ENCODE results near the gene FBXL16.
A peak's percentile ranks its signal among the peaks of the same experiment; 100 is the strongest.

FBXL16 gene

GRCh38 chr16:674968-675883 is 30.4 kb downstream of the FBXL16 start, which contains the start of gene RHBDL1 (continued):
- TF ChIP-seq ZNF639 (tag by site-specific recombination; IDR thresholded peaks at IDR 0.05) = no peak
- no peak for TF ChIP-seq ZNF791 (tag by site-specific recombination; IDR thresholded peaks at IDR 0.05)
- no peak for TF ChIP-seq ZNF37A (tag by site-specific recombination; IDR thresholded peaks at IDR 0.05)
- no peak for TF ChIP-seq ZBTB1 (tag by site-specific recombination; IDR thresholded peaks at IDR 0.05)
- TF ChIP-seq ZNF121 (tag by site-specific recombination; IDR thresholded peaks at IDR 0.05) = no peak
- TF ChIP-seq ZNF558 (tag by site-specific recombination; IDR thresholded peaks at IDR 0.05) = no peak
- no peak for TF ChIP-seq ZNF548 (tag by site-specific recombination; IDR thresholded peaks at IDR 0.05)
- TF ChIP-seq ZBTB7A (tag by site-specific recombination; IDR thresholded peaks at IDR 0.05; ENCODE audit: low read depth) = peak; percentile 41; the same call in 1 of the 2 replicates
- TF ChIP-seq KLF16 (tag by site-specific recombination; IDR thresholded peaks at IDR 0.05) = no peak
- TF ChIP-seq ZNF416 (tag by site-specific recombination; IDR thresholded peaks at IDR 0.05) = no peak
- TF ChIP-seq SCRT2 (tag by site-specific recombination; IDR thresholded peaks at IDR 0.05) = no peak
- no peak for TF ChIP-seq ZNF473 (tag by site-specific recombination; IDR thresholded peaks at IDR 0.05)
- no peak for TF ChIP-seq ZNF398 (tag by site-specific recombination; IDR thresholded peaks at IDR 0.05)
- no peak for TF ChIP-seq ZSCAN23 (tag by site-specific recombination; IDR thresholded peaks at IDR 0.05)
- no peak for TF ChIP-seq ZNF747 (tag by site-specific recombination; IDR thresholded peaks at IDR 0.05)
- TF ChIP-seq ZNF561 (tag by site-specific recombination; IDR thresholded peaks at IDR 0.05; ENCODE audit: borderline replicate concordance) = no peak
- no peak for TF ChIP-seq ZBTB48 (tag by site-specific recombination; IDR thresholded peaks at IDR 0.05)
- TF ChIP-seq ZNF132 (tag by site-specific recombination; IDR thresholded peaks at IDR 0.05; ENCODE audit: borderline replicate concordance) = no peak
- TF ChIP-seq, protein P1, sequence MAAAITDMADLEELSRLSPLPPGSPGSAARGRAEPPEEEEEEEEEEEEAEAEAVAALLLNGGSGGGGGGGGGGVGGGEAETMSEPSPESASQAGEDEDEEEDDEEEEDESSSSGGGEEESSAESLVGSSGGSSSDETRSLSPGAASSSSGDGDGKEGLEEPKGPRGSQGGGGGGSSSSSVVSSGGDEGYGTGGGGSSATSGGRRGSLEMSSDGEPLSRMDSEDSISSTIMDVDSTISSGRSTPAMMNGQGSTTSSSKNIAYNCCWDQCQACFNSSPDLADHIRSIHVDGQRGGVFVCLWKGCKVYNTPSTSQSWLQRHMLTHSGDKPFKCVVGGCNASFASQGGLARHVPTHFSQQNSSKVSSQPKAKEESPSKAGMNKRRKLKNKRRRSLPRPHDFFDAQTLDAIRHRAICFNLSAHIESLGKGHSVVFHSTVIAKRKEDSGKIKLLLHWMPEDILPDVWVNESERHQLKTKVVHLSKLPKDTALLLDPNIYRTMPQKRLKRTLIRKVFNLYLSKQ (tag by site-specific recombination; IDR thresholded peaks at IDR 0.05; ENCODE audit: borderline replicate concordance) = no peak
- no peak for TF ChIP-seq ZFP3 (tag by site-specific recombination; IDR thresholded peaks at IDR 0.05; ENCODE audit: low read depth)
- no peak for TF ChIP-seq ZBTB21 (tag by site-specific recombination; IDR thresholded peaks at IDR 0.05)
- TF ChIP-seq ZIC2 (tag by site-specific recombination; IDR thresholded peaks at IDR 0.05) = peak; percentile 84
- TF ChIP-seq KLF8 (tag by site-specific recombination; IDR thresholded peaks at IDR 0.05) = peak; percentile 41; the same call in 1 of the 2 replicates
- TF ChIP-seq ZNF560 (tag by site-specific recombination; IDR thresholded peaks at IDR 0.05; ENCODE audit: borderline replicate concordance) = no peak
- TF ChIP-seq ZNF248 (tag by site-specific recombination; IDR thresholded peaks at IDR 0.05) = no peak
- TF ChIP-seq ZBTB20 (tag by site-specific recombination; IDR thresholded peaks at IDR 0.05) = no peak
- no peak for TF ChIP-seq ZNF184 (tag by site-specific recombination; IDR thresholded peaks at IDR 0.05)
- TF ChIP-seq ZNF214 (tag by site-specific recombination; IDR thresholded peaks at IDR 0.05; ENCODE audit: borderline replicate concordance) = no peak
- TF ChIP-seq GFI1B (tag by site-specific recombination; IDR thresholded peaks at IDR 0.05) = no peak
- TF ChIP-seq, protein P2, sequence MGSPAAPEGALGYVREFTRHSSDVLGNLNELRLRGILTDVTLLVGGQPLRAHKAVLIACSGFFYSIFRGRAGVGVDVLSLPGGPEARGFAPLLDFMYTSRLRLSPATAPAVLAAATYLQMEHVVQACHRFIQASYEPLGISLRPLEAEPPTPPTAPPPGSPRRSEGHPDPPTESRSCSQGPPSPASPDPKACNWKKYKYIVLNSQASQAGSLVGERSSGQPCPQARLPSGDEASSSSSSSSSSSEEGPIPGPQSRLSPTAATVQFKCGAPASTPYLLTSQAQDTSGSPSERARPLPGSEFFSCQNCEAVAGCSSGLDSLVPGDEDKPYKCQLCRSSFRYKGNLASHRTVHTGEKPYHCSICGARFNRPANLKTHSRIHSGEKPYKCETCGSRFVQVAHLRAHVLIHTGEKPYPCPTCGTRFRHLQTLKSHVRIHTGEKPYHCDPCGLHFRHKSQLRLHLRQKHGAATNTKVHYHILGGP (tag by site-specific recombination; IDR thresholded peaks at IDR 0.05) = no peak
- no peak for TF ChIP-seq ZNF10 (tag by site-specific recombination; IDR thresholded peaks at IDR 0.05)
- TF ChIP-seq ZBTB26 (tag by site-specific recombination; optimal IDR thresholded peaks at IDR 0.05) = no peak
- no peak for TF ChIP-seq HOXA7 (CRISPR knock-in tag; IDR thresholded peaks at IDR 0.05; ENCODE audit: borderline replicate concordance)

Measured in HEK293 (cell line).